ENCODE results near the gene ANKRD10. TPM values are rescaled to one million over a fixed set of nuclear protein-coding genes. Genes with fewer than 3 reads are reported as not detected.

ANKRD10 gene
- total RNA-seq, 4 donors from 2014 or later: 37.3 to 51.8 (median 46.9) TPM

DNA sequence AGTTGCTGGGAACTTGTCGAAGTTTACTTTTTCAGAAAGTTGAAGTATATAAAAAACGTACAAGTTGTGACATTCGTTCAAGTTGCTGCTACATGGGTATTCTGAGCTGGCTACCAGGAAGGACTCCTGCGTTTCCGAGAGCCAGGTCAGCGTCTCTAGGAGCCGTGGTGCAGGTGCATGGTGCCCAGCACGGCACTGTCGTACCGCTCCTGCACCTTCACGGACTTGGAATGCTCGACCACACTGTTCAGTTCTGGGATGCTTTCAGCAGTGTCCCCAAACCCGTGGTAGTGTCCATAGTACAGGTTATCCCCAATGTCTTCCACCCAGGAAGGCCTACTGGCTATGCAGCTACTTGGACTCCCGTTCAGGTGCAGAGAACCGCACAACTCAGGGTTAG lies 35.4 kb downstream of the ANKRD10 start:
- TF ChIP-seq, protein P1, sequence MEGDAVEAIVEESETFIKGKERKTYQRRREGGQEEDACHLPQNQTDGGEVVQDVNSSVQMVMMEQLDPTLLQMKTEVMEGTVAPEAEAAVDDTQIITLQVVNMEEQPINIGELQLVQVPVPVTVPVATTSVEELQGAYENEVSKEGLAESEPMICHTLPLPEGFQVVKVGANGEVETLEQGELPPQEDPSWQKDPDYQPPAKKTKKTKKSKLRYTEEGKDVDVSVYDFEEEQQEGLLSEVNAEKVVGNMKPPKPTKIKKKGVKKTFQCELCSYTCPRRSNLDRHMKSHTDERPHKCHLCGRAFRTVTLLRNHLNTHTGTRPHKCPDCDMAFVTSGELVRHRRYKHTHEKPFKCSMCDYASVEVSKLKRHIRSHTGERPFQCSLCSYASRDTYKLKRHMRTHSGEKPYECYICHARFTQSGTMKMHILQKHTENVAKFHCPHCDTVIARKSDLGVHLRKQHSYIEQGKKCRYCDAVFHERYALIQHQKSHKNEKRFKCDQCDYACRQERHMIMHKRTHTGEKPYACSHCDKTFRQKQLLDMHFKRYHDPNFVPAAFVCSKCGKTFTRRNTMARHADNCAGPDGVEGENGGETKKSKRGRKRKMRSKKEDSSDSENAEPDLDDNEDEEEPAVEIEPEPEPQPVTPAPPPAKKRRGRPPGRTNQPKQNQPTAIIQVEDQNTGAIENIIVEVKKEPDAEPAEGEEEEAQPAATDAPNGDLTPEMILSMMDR (IDR thresholded peaks at IDR 0.05): no peak
- TF ChIP-seq POLR2A (IDR thresholded peaks at IDR 0.05): no peak
- intact Hi-C loops (cut with DNase I; ENCODE audit: low total_unique reads): no loop called here
- no peak for DNase-seq (ENCODE audit: low spot score in 2 of 2)
- H3K4me3 ChIP-seq (ENCODE audit: low read depth, poor library complexity, severe bottlenecking): no peak overlapping the region
- 88 to 94% methylated on average over 15 of the region's 15 CpGs for WGBS, 2 donors

DNA sequence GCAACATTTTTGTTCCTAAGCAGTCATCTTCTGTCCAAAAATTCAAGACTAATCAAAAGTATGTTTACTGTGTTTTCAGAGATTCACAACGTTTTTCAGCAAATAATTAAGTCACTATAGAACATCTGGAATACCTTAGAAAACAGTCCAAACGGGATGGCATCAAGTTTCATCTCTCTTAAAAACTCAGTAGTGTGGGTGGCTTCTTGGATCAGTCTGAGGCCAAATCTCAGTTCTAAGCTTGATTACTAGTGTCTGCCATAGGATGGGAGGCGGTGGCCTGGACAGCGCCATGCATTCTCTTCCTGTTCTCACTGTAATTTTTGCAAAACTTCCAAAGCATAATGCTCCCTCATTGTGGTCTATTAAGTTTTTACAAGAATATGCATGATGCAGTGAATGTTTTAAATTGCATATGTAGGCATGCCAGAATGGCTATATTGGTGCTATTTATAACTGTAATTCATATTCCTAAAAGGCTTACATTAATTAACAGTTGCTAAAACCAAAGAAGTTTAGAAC lies 37.1 kb downstream of the ANKRD10 start:
- H3K4me3 ChIP-seq (ENCODE audit: low read depth, poor library complexity, severe bottlenecking): no peak overlapping the region
- intact Hi-C loops (cut with DNase I; ENCODE audit: low total_unique reads): no loop called here
- WGBS, 2 donors: 32 to 49% methylated on average over 4 of the region's 4 CpGs
- no peak for TF ChIP-seq POLR2A (IDR thresholded peaks at IDR 0.05)
- TF ChIP-seq, protein P1 (IDR thresholded peaks at IDR 0.05): no peak
- DNase-seq (ENCODE audit: low spot score in 2 of 2): no peak

DNA sequence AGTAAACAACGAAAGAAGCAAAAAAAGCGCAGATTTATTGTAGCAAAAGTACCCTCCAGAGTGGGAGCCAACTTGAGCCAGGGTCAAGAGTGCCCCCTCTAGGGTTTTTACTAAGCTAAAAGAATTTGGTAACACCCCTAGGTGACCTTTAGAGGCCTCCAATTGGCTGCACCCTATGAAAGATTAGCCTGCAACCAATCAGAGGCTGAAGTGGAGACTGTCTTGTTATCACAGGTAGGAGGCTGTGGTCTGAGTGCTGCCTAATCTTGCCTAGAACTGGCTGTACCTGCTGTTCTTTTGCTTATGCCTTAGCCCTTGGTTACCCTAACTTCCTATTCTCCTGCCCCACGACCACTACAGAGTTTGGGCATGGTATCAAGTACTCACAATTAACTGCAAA lies 38.3 kb downstream of the ANKRD10 start:
- no peak overlapping the region for H3K4me3 ChIP-seq (ENCODE audit: low read depth, poor library complexity, severe bottlenecking)
- TF ChIP-seq, protein P1 (IDR thresholded peaks at IDR 0.05): no peak
- DNase-seq (ENCODE audit: low spot score in 2 of 2): no peak
- intact Hi-C loops (cut with DNase I; ENCODE audit: low total_unique reads): no loop called here
- WGBS, 2 donors: 91 to 95% methylated on average over 3 of the region's 3 CpGs

DNA sequence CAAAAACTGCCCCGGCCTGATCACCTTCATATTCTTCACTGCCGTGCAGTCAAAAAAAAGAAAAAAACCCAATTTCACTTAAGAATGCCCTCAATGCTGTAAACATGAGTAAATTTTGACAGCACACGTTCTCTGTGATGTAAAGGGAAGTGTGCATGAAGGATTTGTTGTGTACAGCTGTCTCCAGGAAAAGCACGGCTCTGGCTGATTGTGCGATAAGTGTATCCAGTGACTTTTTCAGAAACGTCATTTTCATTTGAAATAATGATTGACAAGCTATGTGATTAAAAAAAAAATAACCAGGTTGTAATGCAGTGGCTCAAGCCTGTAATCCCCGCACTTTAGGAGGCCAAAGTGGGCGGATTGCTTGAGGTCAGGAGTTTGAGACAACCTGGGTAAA lies 39.6 kb downstream of the ANKRD10 start:
- H3K4me3 ChIP-seq (ENCODE audit: low read depth, poor library complexity, severe bottlenecking): no peak overlapping the region
- 57 to 66% methylated on average over 8 of the region's 8 CpGs for WGBS, 2 donors
- intact Hi-C loops (cut with DNase I; ENCODE audit: low total_unique reads): no loop called here
- no peak for TF ChIP-seq POLR2A (IDR thresholded peaks at IDR 0.05)
- TF ChIP-seq, protein P1 (IDR thresholded peaks at IDR 0.05): no peak
- no peak for DNase-seq (ENCODE audit: low spot score in 2 of 2)

DNA sequence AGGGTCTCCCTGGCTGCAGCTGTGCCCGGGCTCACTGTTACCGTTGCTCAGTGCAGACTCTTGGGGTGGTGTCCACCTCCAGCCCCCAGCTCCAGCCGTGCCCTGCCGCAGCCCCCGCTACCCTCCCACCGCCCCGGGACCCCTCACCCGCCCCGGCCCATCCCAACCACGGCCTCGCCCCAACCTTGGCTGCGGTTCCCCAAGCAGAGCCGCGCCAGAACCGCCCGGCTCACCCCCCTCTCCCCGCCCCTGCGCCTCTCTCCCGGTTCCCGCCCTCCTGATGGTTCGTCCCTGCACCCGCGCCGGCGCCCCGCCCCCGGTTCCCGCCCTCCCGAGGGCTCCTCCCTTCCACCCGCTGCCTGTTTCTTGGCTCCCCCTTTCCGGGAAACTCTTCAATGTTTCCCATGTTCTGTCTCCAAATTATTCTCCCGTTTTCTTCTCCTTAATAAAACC lies 40.3 kb downstream of the ANKRD10 start:
- TF ChIP-seq, protein P1 (IDR thresholded peaks at IDR 0.05): no peak
- TF ChIP-seq POLR2A (IDR thresholded peaks at IDR 0.05): no peak
- intact Hi-C loops (cut with DNase I; ENCODE audit: low total_unique reads): no loop called here
- H3K4me3 ChIP-seq (ENCODE audit: low read depth, poor library complexity, severe bottlenecking): no peak overlapping the region
- 1% methylated on average over 30 to 31 of the region's 32 CpGs for WGBS, 2 donors
- peak; percentile 78 to 96 for DNase-seq (ENCODE audit: low spot score in 2 of 2)
